Endodermal cell (in vitro differentiated cells): ENCODE results near the gene LSM6. TPM values are rescaled to one million over a fixed set of nuclear protein-coding genes. Genes with fewer than 3 reads are reported as not detected.
A peak's percentile ranks its signal among the peaks of the same experiment; 100 is the strongest.

Experiments used
- DNase-seq: peaks from one replicate; pipeline ENCODE4 v3.0.0-alpha.2; 2017
- H3K27ac ChIP-seq: 2 replicates; pipeline ENCODE4 v1.5.1; 2013; ENCODE audit warnings: mild to moderate bottlenecking, low read depth, low read length, moderate library complexity
- H3K27me3 ChIP-seq: 2 replicates; pipeline ENCODE4 v1.6.1; 2013; ENCODE audit warnings: mild to moderate bottlenecking, low read length, moderate library complexity; ENCODE audit not compliant: insufficient read depth, control insufficient read depth, poor library complexity, severe bottlenecking
- H3K36me3 ChIP-seq: 2 replicates; pipeline ENCODE4 v1.7.0; 2013; ENCODE audit warnings: mild to moderate bottlenecking, low read length, moderate library complexity; ENCODE audit not compliant: control insufficient read depth, insufficient read depth
- H3K4me1 ChIP-seq: one replicate; pipeline ENCODE4 v1.7.0; 2013; ENCODE audit warnings: low read length; ENCODE audit not compliant: control insufficient read depth, insufficient read depth
- H3K4me3 ChIP-seq: 2 replicates; pipeline ENCODE4 v1.5.1; 2013; ENCODE audit warnings: mild to moderate bottlenecking, low read length, moderate library complexity
- H3K9ac ChIP-seq: 2 replicates; pipeline ENCODE4 v1.6.1; 2013; ENCODE audit warnings: mild to moderate bottlenecking, low read length, moderate library complexity; ENCODE audit not compliant: poor library complexity, severe bottlenecking; ENCODE audit errors: extremely low read depth
- H3K9me3 ChIP-seq: 2 replicates; pipeline ENCODE4 v1.6.1; 2013; ENCODE audit warnings: mild to moderate bottlenecking, low read length, moderate library complexity; ENCODE audit not compliant: control insufficient read depth
- H3K27ac Mint-ChIP-seq: 2 replicates; pipeline ENCODE4 v1.8.0; 2020; ENCODE audit warnings: mixed read lengths
- H3K27me3 Mint-ChIP-seq: 2 replicates; pipeline ENCODE4 v1.8.0; 2021; ENCODE audit warnings: mild to moderate bottlenecking, mixed read lengths; ENCODE audit not compliant: insufficient read depth
- H3K36me3 Mint-ChIP-seq: 2 replicates; pipeline ENCODE4 v1.8.0; 2020; ENCODE audit warnings: low read depth, mixed read lengths
- H3K4me1 Mint-ChIP-seq: 2 replicates; pipeline ENCODE4 v1.8.0; 2020; ENCODE audit warnings: mixed read lengths
- H3K4me3 Mint-ChIP-seq: 2 replicates; pipeline ENCODE4 v1.8.0; 2020; ENCODE audit warnings: mild to moderate bottlenecking, moderate library complexity, mixed read lengths
- H3K9me3 Mint-ChIP-seq: 2 replicates; pipeline ENCODE4 v1.8.0; 2020; ENCODE audit warnings: mild to moderate bottlenecking, mixed read lengths
- WGBS, 2 experiments: methylation state at CpG; one replicate each; pipeline versions ENCODE4 v1.1.5 to v1.1.7; 2013; ENCODE audit warnings: missing lambda C conversion rate in 2 of 2, mixed read lengths in 1 of 2; ENCODE audit not compliant: insufficient coverage in 1 of 2, insufficient read length in 1 of 2; 5-methylcytosine and 5-hydroxymethylcytosine counted together
- long read RNA-seq, 4 experiments: library from polyadenylated mRNA in 2 of 4; library from RNA in 1 of 4; library from capped mRNA in 1 of 4; stranded (forward) in 3 of 4; unstranded in 1 of 4; transcript quantifications; one replicate each; pipeline ENCODE4 v2.0.0, GENCODE V29; 2020 to 2021; ENCODE audit warnings: inconsistent platforms in 1 of 4
- polyA plus RNA-seq, 2 experiments: library from polyadenylated mRNA; stranded (reverse); fragments of 50-300 nt; gene quantifications; one replicate each; pipeline ENCODE4 v1.2.3, GENCODE V29; 2013
- total RNA-seq, 2 donors: library from RNA; stranded (reverse); fragmentation: NEBNext Ultra II Directional in 1 of 2; extraction: Animal tissue kit (Norgen Biotek cat#: 25700) in 1 of 2; gene quantifications; 2 replicates in 1 of 2; 3 replicates in 1 of 2; pipeline ENCODE4 v1.2.1, GENCODE V29; 2021
- TF ChIP-seq, protein P1 (sequence below): fragments of 200-600 bp; sonication (generic); conservative IDR thresholded peaks from 2 replicates; pipeline ENCODE4 v1.5.0; 2021; ENCODE audit warnings: antibody characterized with exemption, mild to moderate bottlenecking

Gene LSM6
- 10 to 100 TPM; 59.6 to 83.8 TPM for total RNA-seq
- polyA plus RNA-seq (2013, experiment 1 of 2): 67.5 TPM
- 61.6 TPM for polyA plus RNA-seq (2013, experiment 2 of 2)
- long read RNA-seq, experiment 1, transcript LSM6-201 (4 exons, 2,259 nt): major isoform, 38 of 43 reads
- long read RNA-seq, experiment 1, partial matches to known transcripts: 4 of 43 reads
- long read RNA-seq, experiment 1, other reads (novel, unspliced or antisense): 0 of 43 reads
- long read RNA-seq, experiment 2, transcript LSM6-201 (4 exons, 2,259 nt): major isoform, 26 of 32 reads
- long read RNA-seq, experiment 2, partial matches to known transcripts: 0 of 32 reads
- long read RNA-seq, experiment 2, other reads (novel, unspliced or antisense): 4 of 32 reads
- long read RNA-seq, experiment 3, transcript LSM6-201 (4 exons, 2,259 nt): major isoform, 16 of 22 reads
- long read RNA-seq, experiment 3, partial matches to known transcripts: 0 of 22 reads
- long read RNA-seq, experiment 3, other reads (novel, unspliced or antisense): 3 of 22 reads
- long read RNA-seq, experiment 4, partial matches to known transcripts: 0 of 2 reads
- long read RNA-seq, experiment 4, other reads (novel, unspliced or antisense): 1 of 2 reads

DNA sequence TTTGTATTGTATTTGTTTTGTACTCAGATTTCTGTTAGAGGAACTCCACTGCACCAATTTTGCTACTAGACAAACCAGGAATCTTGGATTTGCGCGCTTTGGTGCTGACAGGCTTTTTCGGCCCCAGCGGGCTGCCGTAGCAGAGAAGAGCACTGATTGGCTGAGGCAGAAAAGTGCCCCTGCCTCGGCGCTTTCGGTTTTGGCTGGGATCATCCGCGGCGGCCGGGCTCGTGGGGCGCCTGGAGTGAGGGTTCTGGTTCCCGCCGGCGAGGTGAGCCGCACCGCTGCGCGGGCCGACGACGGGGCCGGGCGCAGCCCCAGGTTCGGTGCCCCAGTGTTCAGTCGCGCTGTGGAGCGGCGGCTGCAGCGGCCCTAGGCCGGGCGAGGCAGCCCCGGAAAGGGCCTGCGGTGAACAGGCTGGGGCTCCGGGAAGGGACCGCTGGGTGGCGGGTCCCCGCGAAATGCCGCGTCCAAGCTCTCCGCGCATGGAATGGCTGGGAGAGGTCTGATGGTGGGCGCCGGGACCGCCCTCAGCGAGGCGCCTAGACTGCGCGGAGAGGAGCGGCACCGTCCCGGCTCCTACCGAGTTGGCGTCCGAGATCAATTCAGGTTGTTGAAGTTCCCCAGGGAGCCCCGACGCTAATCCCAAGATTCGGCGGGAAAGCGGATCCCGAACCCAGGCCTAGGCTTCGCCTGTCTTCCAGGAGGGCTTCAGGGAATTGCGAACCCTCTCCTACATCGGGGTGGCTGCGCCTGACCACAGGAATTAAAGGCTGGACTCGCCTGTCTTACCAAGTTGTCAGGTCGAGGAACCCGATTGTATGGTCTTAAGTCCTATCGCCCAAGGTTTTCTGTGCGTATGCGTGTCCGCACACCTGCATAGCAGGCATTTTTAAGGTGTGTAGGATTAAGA lies at the start of gene LSM6:
TSS of gene LSM6 (plus strand) at position 178 of the 913 bp plus-strand sequence. CDS start 7,204 bp downstream, outside the sequence.
- peaks cover 4% of the 10 kb centered on the region for H3K36me3 ChIP-seq
- H3K9ac ChIP-seq: peak within 1 kb of the TSS; percentile 79
- peak within 1 kb of the TSS; percentile 25 for H3K27ac ChIP-seq
- DNase-seq: peak; percentile 94
- peak within 1 kb of the TSS; percentile 87 for H3K27ac Mint-ChIP-seq
- no peaks in the 10 kb centered on the region for H3K9me3 ChIP-seq
- peaks cover 2% of the 10 kb centered on the region for H3K27me3 Mint-ChIP-seq
- H3K36me3 Mint-ChIP-seq: no peaks in the 10 kb centered on the region
- no peaks in the 10 kb centered on the region for H3K9me3 Mint-ChIP-seq
- peaks cover 40% of the 10 kb centered on the region for H3K4me1 Mint-ChIP-seq
- no peaks in the 10 kb centered on the region for H3K27me3 ChIP-seq
- WGBS, 2 experiments: 0 to 1% methylated on average over 34 to 75 of the region's 75 CpGs
- peak within 1 kb of the TSS; percentile 77 for H3K4me3 Mint-ChIP-seq
- H3K4me1 ChIP-seq: peaks cover 10% of the 10 kb centered on the region
- TF ChIP-seq, protein P1, sequence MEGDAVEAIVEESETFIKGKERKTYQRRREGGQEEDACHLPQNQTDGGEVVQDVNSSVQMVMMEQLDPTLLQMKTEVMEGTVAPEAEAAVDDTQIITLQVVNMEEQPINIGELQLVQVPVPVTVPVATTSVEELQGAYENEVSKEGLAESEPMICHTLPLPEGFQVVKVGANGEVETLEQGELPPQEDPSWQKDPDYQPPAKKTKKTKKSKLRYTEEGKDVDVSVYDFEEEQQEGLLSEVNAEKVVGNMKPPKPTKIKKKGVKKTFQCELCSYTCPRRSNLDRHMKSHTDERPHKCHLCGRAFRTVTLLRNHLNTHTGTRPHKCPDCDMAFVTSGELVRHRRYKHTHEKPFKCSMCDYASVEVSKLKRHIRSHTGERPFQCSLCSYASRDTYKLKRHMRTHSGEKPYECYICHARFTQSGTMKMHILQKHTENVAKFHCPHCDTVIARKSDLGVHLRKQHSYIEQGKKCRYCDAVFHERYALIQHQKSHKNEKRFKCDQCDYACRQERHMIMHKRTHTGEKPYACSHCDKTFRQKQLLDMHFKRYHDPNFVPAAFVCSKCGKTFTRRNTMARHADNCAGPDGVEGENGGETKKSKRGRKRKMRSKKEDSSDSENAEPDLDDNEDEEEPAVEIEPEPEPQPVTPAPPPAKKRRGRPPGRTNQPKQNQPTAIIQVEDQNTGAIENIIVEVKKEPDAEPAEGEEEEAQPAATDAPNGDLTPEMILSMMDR: peak; percentile 26
- H3K4me3 ChIP-seq: peak within 1 kb of the TSS; percentile 93

DNA sequence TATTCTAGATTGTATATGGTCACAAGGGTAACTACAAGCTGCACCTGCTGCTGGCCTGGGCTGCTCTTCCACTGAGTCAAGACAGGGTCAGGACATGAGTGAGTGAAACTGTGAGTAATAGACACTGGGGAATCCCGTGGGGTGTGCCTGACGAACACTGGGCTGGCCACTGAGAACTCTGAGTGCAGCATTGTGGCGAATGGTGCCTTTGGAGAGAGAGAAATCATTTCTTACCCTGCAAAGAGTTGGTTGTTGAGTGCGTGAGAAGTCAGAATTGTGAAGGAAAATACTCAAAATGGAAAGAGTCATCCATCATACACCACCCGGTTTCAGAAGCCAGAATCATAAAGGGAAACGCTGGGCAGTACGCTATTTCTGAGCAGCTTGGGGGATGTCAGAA lies 43.1 kb upstream of the LSM6 start:
- no peak overlapping the region for H3K27ac Mint-ChIP-seq
- H3K4me3 Mint-ChIP-seq: no peak overlapping the region
- no peak overlapping the region for H3K4me3 ChIP-seq
- H3K9me3 ChIP-seq: no peaks in the 10 kb centered on the region
- no peaks in the 10 kb centered on the region for H3K27me3 Mint-ChIP-seq
- H3K9me3 Mint-ChIP-seq: no peaks in the 10 kb centered on the region
- 94 to 95% methylated on average over 4 to 7 of the region's 7 CpGs for WGBS, 2 experiments
- H3K27ac ChIP-seq: no peak overlapping the region
- TF ChIP-seq, protein P1: no peak
- H3K27me3 ChIP-seq: no peaks in the 10 kb centered on the region
- no peak for DNase-seq
- no peaks in the 10 kb centered on the region for H3K36me3 Mint-ChIP-seq
- H3K9ac ChIP-seq: no peak overlapping the region
- H3K36me3 ChIP-seq: no peaks in the 10 kb centered on the region
- peaks cover 3% of the 10 kb centered on the region for H3K4me1 ChIP-seq
- H3K4me1 Mint-ChIP-seq: no peaks in the 10 kb centered on the region

DNA sequence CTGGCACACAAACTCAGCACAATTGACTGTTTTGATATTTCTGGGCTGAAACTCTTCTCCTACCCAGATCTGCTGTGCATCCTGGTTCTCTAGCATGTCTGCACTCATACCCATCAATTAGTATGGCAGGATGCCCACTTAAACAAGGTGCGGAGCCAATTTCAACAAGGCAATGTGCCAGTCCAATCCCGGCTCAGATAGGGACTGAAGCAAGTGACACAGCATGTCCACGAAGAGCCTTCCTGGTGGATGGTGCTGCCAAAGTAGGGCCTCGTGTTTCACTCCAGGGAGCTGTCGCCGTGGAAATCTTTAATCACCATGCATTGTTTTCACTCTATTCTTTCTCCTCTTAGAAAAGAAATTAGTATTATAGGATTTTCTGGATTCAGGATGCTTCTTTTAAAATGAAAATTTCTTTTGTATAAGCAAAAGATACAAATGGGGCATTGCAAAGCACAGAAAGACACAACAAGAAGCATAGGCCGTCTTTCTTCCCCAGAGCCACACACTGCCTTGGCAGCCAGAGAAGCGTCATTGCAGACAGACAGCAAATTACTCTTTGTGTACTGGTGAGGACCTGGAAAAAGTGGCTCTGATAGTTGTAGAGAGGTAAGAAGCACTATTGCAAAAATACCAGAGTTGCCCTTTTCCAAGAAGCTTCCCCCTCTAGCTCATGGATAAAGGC lies 40.6 kb upstream of the LSM6 start:
- Mint-ChIP-seq H3K9me3 (no peaks in the 10 kb centered on the region), H3K27me3 (peaks cover 2% of the 10 kb centered on the region), H3K4me3 (no peak overlapping the region), H3K27ac (no peak overlapping the region), H3K4me1 (no peaks in the 10 kb centered on the region), H3K36me3 (no peaks in the 10 kb centered on the region)
- no peak for DNase-seq
- TF ChIP-seq, protein P1: no peak
- Histone ChIP-seq H3K4me1 (peaks cover 3% of the 10 kb centered on the region), H3K9ac (no peak overlapping the region), H3K4me3 (no peak overlapping the region), H3K27me3 (no peaks in the 10 kb centered on the region), H3K27ac (no peak overlapping the region), H3K9me3 (no peaks in the 10 kb centered on the region), H3K36me3 (no peaks in the 10 kb centered on the region)
- 56 to 87% methylated on average over 2 to 8 of the region's 8 CpGs for whole genome bisulfite sequencing, 2 experiments
